Caco-2 (cell line): ENCODE measurements around the gene HSPB6. TPM values are rescaled to one million over a fixed set of nuclear protein-coding genes. Genes with fewer than 3 reads are reported as not detected.
A peak's percentile ranks its signal among the peaks of the same experiment; 100 is the strongest.

Source experiments
- BruUV-seq: library from RNA; stranded (reverse); fragments of 400-500 nt; replicated peaks from 2 replicates; lab custom pipeline; 2021; lab: Mats Ljungman, UMichigan
- CTCF ChIA-PET: fragments of 300-600 bp; sonication (Branson Sonifier 250); formaldehyde crosslinking; loops from one replicate; lab custom pipeline; 2022; ENCODE audit warnings: antibody characterized with exemption; lab: Charles Lee
- POLR2A ChIA-PET: fragments of 300-600 bp; sonication (Branson Sonifier 250); formaldehyde crosslinking; loops from one replicate; lab custom pipeline; 2022; ENCODE audit warnings: antibody characterized with exemption; lab: Charles Lee
- DNase-seq, 2 experiments: peaks; one replicate each; pipeline versions ENCODE4 v3.0.0 to v3.0.0-alpha.2; 2020 to 2022
- H3K27me3 ChIP-seq: replicated peaks from 2 replicates; pipeline ENCODE4 v1.6.0; 2011; ENCODE audit warnings: low read length; ENCODE audit not compliant: control insufficient read depth, insufficient read depth
- H3K36me3 ChIP-seq: 2 replicates; pipeline ENCODE4 v1.5.1; 2011; ENCODE audit warnings: low read length; ENCODE audit not compliant: control insufficient read depth, insufficient read depth
- H3K4me1 ChIP-seq: fragments of 250-450 bp; sonication (Bioruptor Pico); 2 replicates; pipeline ENCODE4 v1.5.1; 2020; ENCODE audit warnings: mild to moderate bottlenecking
- H3K4me3 ChIP-seq: 2 replicates; pipeline ENCODE4 v1.5.1; 2011; ENCODE audit warnings: low read depth, mild to moderate bottlenecking, control low read depth, low read length
- H3K9me3 ChIP-seq: fragments of 250-450 bp; sonication (Bioruptor Pico); 2 replicates; pipeline ENCODE4 v1.5.1; 2020; ENCODE audit warnings: mild to moderate bottlenecking, moderate library complexity
- H3K27ac Mint-ChIP-seq: one replicate; pipeline ENCODE4 v1.8.0; 2022; ENCODE audit warnings: mixed read lengths; ENCODE audit not compliant: unreplicated experiment
- H3K27me3 Mint-ChIP-seq: one replicate; pipeline ENCODE4 v1.8.0; 2022; ENCODE audit warnings: mixed read lengths; ENCODE audit not compliant: insufficient read depth, unreplicated experiment
- H3K36me3 Mint-ChIP-seq: one replicate; pipeline ENCODE4 v1.8.0; 2022; ENCODE audit warnings: mild to moderate bottlenecking, mixed read lengths; ENCODE audit not compliant: insufficient read depth, unreplicated experiment
- H3K4me1 Mint-ChIP-seq: one replicate; pipeline ENCODE4 v1.8.0; 2022; ENCODE audit warnings: low read depth, mixed read lengths; ENCODE audit not compliant: unreplicated experiment
- H3K4me3 Mint-ChIP-seq: one replicate; pipeline ENCODE4 v1.8.0; 2022; ENCODE audit warnings: mild to moderate bottlenecking, moderate library complexity, mixed read lengths; ENCODE audit not compliant: unreplicated experiment
- H3K9me3 Mint-ChIP-seq: one replicate; pipeline ENCODE4 v1.8.0; 2022; ENCODE audit warnings: mixed read lengths; ENCODE audit not compliant: unreplicated experiment
- CTCF ChIP-seq, 2 experiments: fragments of 200-600 bp in 1 of 2; IDR thresholded peaks; 1 replicate in 1 of 2; 2 replicates in 1 of 2; pipeline versions ENCODE4 v1.5.1 to v1.8.0; 2011 to 2022; ENCODE audit warnings: antibody characterized with exemption in 1 of 2, control low read depth in 1 of 2, inconsistent platforms in 1 of 2, low read depth in 1 of 2, low read length in 1 of 2, mild to moderate bottlenecking in 1 of 2, moderate library complexity in 1 of 2; ENCODE audit not compliant: insufficient read depth in 1 of 2, severe bottlenecking in 1 of 2, unreplicated experiment in 1 of 2
- intact Hi-C: fragments of 100-400 bp; cut with micrococcal nuclease; formaldehyde crosslinking; loops from one replicate; pipeline ENCODE4 v1.10.0; 2022; ENCODE audit not compliant: unreplicated experiment
- total RNA-seq: library from RNA; stranded (reverse); gene quantifications from 2 replicates; pipeline ENCODE4 v1.2.3, GENCODE V29; 2022

HSPB6 gene
- total RNA-seq, 1 experiment from 2014 or later = 0.48 TPM

GRCh38 chr19:35777961-35778360, 21.1 kb upstream of the HSPB6 start:
- no peaks in the 10 kb centered on the region; the same call in 1 of the 2 replicates for H3K36me3 ChIP-seq
- CTCF ChIA-PET = no interaction called here

GRCh38 chr19:35777086-35777841, 20.4 kb upstream of the HSPB6 start:
- no TSS peak for BruUV-seq
- Histone ChIP-seq H3K4me3 (no peak overlapping the region), H3K36me3 (no peaks in the 10 kb centered on the region; the same call in 1 of the 2 replicates), H3K27me3 (no peaks in the 10 kb centered on the region), H3K9me3 (no peaks in the 10 kb centered on the region), H3K4me1 (no peaks in the 10 kb centered on the region)
- intact Hi-C loops = no loop called here
- Mint-ChIP-seq H3K4me3 (peak overlapping the region; percentile 3), H3K27ac (no peak overlapping the region), H3K27me3 (peaks cover 3% of the 10 kb centered on the region), H3K4me1 (peaks cover 11% of the 10 kb centered on the region), H3K36me3 (peaks cover 18% of the 10 kb centered on the region), H3K9me3 (no peaks in the 10 kb centered on the region)
- CTCF ChIA-PET = interaction anchor here (0.6 kb wide), 1 partner anchor 7 kb away, joined by 3 read pairs; no protein-coding TSS in a partner anchor
- DNase-seq = peak in 1 of 2 experiments; percentile 26
- POLR2A ChIA-PET = no interaction called here
- TF ChIP-seq CTCF (IDR thresholded peaks at IDR 0.05; ENCODE audit: insufficient read depth in 1 of 2, low read depth in 1 of 2, low read length in 1 of 2, severe bottlenecking in 1 of 2, unreplicated experiment in 1 of 2) = no peak

More at GRCh38 chr19:35777961-35778360, 21.1 kb upstream of the HSPB6 start:
- intact Hi-C loops = no loop called here
- BruUV-seq = no TSS peak
- Mint-ChIP-seq H3K27ac (no peak overlapping the region), H3K4me3 (peak overlapping the region; percentile 3), H3K27me3 (peaks cover 3% of the 10 kb centered on the region), H3K4me1 (peaks cover 12% of the 10 kb centered on the region), H3K9me3 (no peaks in the 10 kb centered on the region), H3K36me3 (peaks cover 18% of the 10 kb centered on the region)
- POLR2A ChIA-PET = no interaction called here
- TF ChIP-seq CTCF (IDR thresholded peaks at IDR 0.05; ENCODE audit: insufficient read depth in 1 of 2, low read depth in 1 of 2, low read length in 1 of 2, severe bottlenecking in 1 of 2, unreplicated experiment in 1 of 2) = no peak
- no peaks in the 10 kb centered on the region for H3K27me3 ChIP-seq
- H3K4me1 ChIP-seq = no peaks in the 10 kb centered on the region
- H3K4me3 ChIP-seq = no peak overlapping the region
- H3K9me3 ChIP-seq = no peaks in the 10 kb centered on the region
- no peak for DNase-seq

GRCh38 chr19:35776102-35776788, 19.4 kb upstream of the HSPB6 start:
- ChIA-PET CTCF (interaction anchor here (0.5 to 0.6 kb wide), 2 partner anchors 8 to 83 kb away, joined by 3 to 6 read pairs; no protein-coding TSS in a partner anchor), POLR2A (no interaction called here)
- no TSS peak for BruUV-seq
- Mint-ChIP-seq H3K4me3 (peak overlapping the region; percentile 79), H3K4me1 (peaks cover 11% of the 10 kb centered on the region), H3K27me3 (peaks cover 3% of the 10 kb centered on the region), H3K27ac (no peak overlapping the region), H3K9me3 (no peaks in the 10 kb centered on the region), H3K36me3 (peaks cover 18% of the 10 kb centered on the region)
- DNase-seq = peak in 1 of 2 experiments; percentile 29
- Histone ChIP-seq H3K27me3 (no peaks in the 10 kb centered on the region), H3K9me3 (no peaks in the 10 kb centered on the region), H3K4me1 (no peaks in the 10 kb centered on the region), H3K4me3 (peak overlapping the region; percentile 82), H3K36me3 (no peaks in the 10 kb centered on the region; the same call in 1 of the 2 replicates)
- intact Hi-C loops = no loop called here
- no peak for TF ChIP-seq CTCF (IDR thresholded peaks at IDR 0.05; ENCODE audit: insufficient read depth in 1 of 2, low read depth in 1 of 2, low read length in 1 of 2, severe bottlenecking in 1 of 2, unreplicated experiment in 1 of 2)
